Measurements from ENCODE around the gene TFAP2E.

- TF ChIP-seq, protein P1, sequence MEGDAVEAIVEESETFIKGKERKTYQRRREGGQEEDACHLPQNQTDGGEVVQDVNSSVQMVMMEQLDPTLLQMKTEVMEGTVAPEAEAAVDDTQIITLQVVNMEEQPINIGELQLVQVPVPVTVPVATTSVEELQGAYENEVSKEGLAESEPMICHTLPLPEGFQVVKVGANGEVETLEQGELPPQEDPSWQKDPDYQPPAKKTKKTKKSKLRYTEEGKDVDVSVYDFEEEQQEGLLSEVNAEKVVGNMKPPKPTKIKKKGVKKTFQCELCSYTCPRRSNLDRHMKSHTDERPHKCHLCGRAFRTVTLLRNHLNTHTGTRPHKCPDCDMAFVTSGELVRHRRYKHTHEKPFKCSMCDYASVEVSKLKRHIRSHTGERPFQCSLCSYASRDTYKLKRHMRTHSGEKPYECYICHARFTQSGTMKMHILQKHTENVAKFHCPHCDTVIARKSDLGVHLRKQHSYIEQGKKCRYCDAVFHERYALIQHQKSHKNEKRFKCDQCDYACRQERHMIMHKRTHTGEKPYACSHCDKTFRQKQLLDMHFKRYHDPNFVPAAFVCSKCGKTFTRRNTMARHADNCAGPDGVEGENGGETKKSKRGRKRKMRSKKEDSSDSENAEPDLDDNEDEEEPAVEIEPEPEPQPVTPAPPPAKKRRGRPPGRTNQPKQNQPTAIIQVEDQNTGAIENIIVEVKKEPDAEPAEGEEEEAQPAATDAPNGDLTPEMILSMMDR (IDR thresholded peaks at IDR 0.05) = peak; percentile 65 to 73
- TF ChIP-seq POLR2A (IDR thresholded peaks at IDR 0.05) (no peak), POLR2AphosphoS5 (IDR thresholded peaks at IDR 0.05) (no peak), EP300 (IDR thresholded peaks at IDR 0.05) (no peak)
Measured at GRCh38 chr1:35564037-35564883, 8.9 kb upstream of the TFAP2E start.

All from suprapubic skin (tissue), 4 donors.